SK-N-SH (cell line): ENCODE results near the gene NLRP14. TPM values are rescaled to one million over a fixed set of nuclear protein-coding genes. Genes with fewer than 3 reads are reported as not detected.

Source experiments
- CTCF ChIA-PET: fragments of 300-600, 350-600 bp; formaldehyde crosslinking; extraction: SDS; loops from one replicate; lab custom pipeline; 2021; lab: Yijun Ruan, JAX
- POLR2A ChIA-PET: fragments of 350-600 bp; sonication (Branson Sonifier 250); formaldehyde crosslinking; extraction: SDS; loops from one replicate; lab custom pipeline; 2020; ENCODE audit warnings: antibody characterized with exemption, inconsistent platforms; lab: Yijun Ruan, JAX
- DNase-seq: peaks from one replicate; pipeline ENCODE4 v3.0.0; 2012
- H2AFZ ChIP-seq: fragments of 200-600 bp; sonication (generic); 2 replicates; pipeline ENCODE4 v1.8.1; 2016; ENCODE audit warnings: antibody characterized with exemption, mild to moderate bottlenecking, low read depth
- H3F3A ChIP-seq: fragments of 200-600 bp; sonication (generic); replicated peaks from 2 replicates; pipeline ENCODE3; 2016; ENCODE audit warnings: antibody characterized with exemption, mild to moderate bottlenecking; ENCODE audit not compliant: insufficient read depth
- H3K27ac ChIP-seq, 2 experiments: fragments of 200-500 bp in 1 of 2; fragments of 200-600 bp in 1 of 2; sonication (Bioruptor generic) in 1 of 2; sonication (generic), shearing (Covaris generic) in 1 of 2; 2 replicates each; pipeline versions ENCODE4 v1.5.1 to v1.6.1; 2014 to 2016; ENCODE audit warnings: low read depth in 2 of 2, inconsistent platforms in 1 of 2, low read length in 1 of 2, mild to moderate bottlenecking in 1 of 2, mixed read lengths in 1 of 2
- H3K27me3 ChIP-seq: fragments of 200-600 bp; sonication (generic), shearing (Covaris generic); 2 replicates; pipeline ENCODE4 v1.6.1; 2016; ENCODE audit warnings: mixed run types; ENCODE audit not compliant: insufficient read depth
- H3K36me3 ChIP-seq, 2 experiments: fragments of 200-500 bp in 1 of 2; fragments of 200-600 bp in 1 of 2; sonication (Bioruptor generic) in 1 of 2; sonication (generic) in 1 of 2; replicated peaks in 1 of 2; 2 replicates each; pipeline versions ENCODE3 to v1.5.1; 2014 to 2016; ENCODE audit warnings: low read length in 1 of 2, mild to moderate bottlenecking in 1 of 2; ENCODE audit not compliant: insufficient read depth in 2 of 2, control insufficient read depth in 1 of 2
- H3K4me1 ChIP-seq, 2 experiments: fragments of 200-500 bp in 1 of 2; fragments of 200-600 bp in 1 of 2; sonication (Bioruptor generic) in 1 of 2; sonication (generic), shearing (Covaris generic) in 1 of 2; 2 replicates each; pipeline versions ENCODE4 v1.5.1 to v1.6.1; 2014 to 2016; ENCODE audit warnings: low read depth in 1 of 2, low read length in 1 of 2, mixed run types in 1 of 2; ENCODE audit not compliant: insufficient read depth in 2 of 2, control insufficient read depth in 1 of 2
- H3K4me2 ChIP-seq: fragments of 200-600 bp; sonication (generic), shearing (Covaris generic); 2 replicates; pipeline ENCODE4 v1.6.1; 2017; ENCODE audit warnings: mixed run types
- H3K4me3 ChIP-seq, 2 experiments: fragments of 200-500 bp in 1 of 2; fragments of 200-600 bp in 1 of 2; sonication (Bioruptor generic) in 1 of 2; sonication (generic), shearing (Covaris generic) in 1 of 2; 2 replicates each; pipeline versions ENCODE4 v1.5.1 to v1.8.1; 2014 to 2016; ENCODE audit warnings: low read depth in 2 of 2, inconsistent platforms in 1 of 2, low read length in 1 of 2, mild to moderate bottlenecking in 1 of 2, mixed read lengths in 1 of 2, moderate library complexity in 1 of 2
- H3K79me2 ChIP-seq: fragments of 200-600 bp; sonication (generic); 2 replicates; pipeline ENCODE4 v1.8.1; 2017; ENCODE audit warnings: mild to moderate bottlenecking; ENCODE audit not compliant: insufficient read depth
- H3K9ac ChIP-seq: fragments of 200-600 bp; sonication (generic); 2 replicates; pipeline ENCODE4 v1.6.1; 2017; ENCODE audit warnings: mixed run types
- H3K9me2 ChIP-seq: fragments of 200-600 bp; sonication (generic); 2 replicates; pipeline ENCODE4 v1.6.1; 2017; ENCODE audit warnings: mixed run types
- H3K9me3 ChIP-seq: fragments of 200-600 bp; sonication (generic); 2 replicates; pipeline ENCODE4 v1.6.1; 2017; ENCODE audit warnings: mixed run types, mild to moderate bottlenecking, moderate library complexity
- H4K20me1 ChIP-seq: fragments of 200-600 bp; sonication (generic); 2 replicates; pipeline ENCODE4 v1.6.1; 2017; ENCODE audit warnings: mild to moderate bottlenecking, mixed run types; ENCODE audit not compliant: insufficient read depth
- ELF1 ChIP-seq: IDR thresholded peaks from 2 replicates; pipeline ENCODE4 v1.4.0; 2012
- EP300 ChIP-seq, 2 experiments: IDR thresholded peaks; 2 replicates each; pipeline versions ENCODE4 v1.4.0 to v1.6.1; 2012; ENCODE audit warnings: borderline replicate concordance in 1 of 2, low read depth in 1 of 2, low read length in 1 of 2
- RAD21 ChIP-seq: IDR thresholded peaks from 2 replicates; pipeline ENCODE4 v1.6.1; 2012; ENCODE audit warnings: mild to moderate bottlenecking, low read length
- RFX5 ChIP-seq: IDR thresholded peaks from 2 replicates; pipeline ENCODE4 v1.6.1; 2012; ENCODE audit warnings: mild to moderate bottlenecking, improper control_type of control experiment, low read length
- WGBS: methylation state at CpG from one replicate; pipeline ENCODE4 v1.1.6; 2017; ENCODE audit warnings: low lambda C conversion rate; 5-methylcytosine and 5-hydroxymethylcytosine counted together
- polyA plus RNA-seq, 3 experiments: library from polyadenylated mRNA; depleted of rRNA; stranded (reverse); fragments of >200 nt; gene quantifications; 2 replicates each; pipeline ENCODE4 v1.2.3, GENCODE V29; 2012
- TF ChIP-seq, protein P1 (sequence below): IDR thresholded peaks from 2 replicates; pipeline ENCODE4 v1.6.1; 2012; ENCODE audit warnings: mild to moderate bottlenecking, low read depth, low read length, moderate library complexity
- TF ChIP-seq, protein P2 (sequence below): fragments of 150-350 bp; IDR thresholded peaks from 2 replicates; pipeline ENCODE4 v1.6.1; 2017; ENCODE audit warnings: antibody characterized with exemption, low read length, low read depth, borderline replicate concordance

NLRP14 gene
- polyA plus RNA-seq, 1 of the 3 experiments (the other 2 are of a cell fraction) = not detected

DNA sequence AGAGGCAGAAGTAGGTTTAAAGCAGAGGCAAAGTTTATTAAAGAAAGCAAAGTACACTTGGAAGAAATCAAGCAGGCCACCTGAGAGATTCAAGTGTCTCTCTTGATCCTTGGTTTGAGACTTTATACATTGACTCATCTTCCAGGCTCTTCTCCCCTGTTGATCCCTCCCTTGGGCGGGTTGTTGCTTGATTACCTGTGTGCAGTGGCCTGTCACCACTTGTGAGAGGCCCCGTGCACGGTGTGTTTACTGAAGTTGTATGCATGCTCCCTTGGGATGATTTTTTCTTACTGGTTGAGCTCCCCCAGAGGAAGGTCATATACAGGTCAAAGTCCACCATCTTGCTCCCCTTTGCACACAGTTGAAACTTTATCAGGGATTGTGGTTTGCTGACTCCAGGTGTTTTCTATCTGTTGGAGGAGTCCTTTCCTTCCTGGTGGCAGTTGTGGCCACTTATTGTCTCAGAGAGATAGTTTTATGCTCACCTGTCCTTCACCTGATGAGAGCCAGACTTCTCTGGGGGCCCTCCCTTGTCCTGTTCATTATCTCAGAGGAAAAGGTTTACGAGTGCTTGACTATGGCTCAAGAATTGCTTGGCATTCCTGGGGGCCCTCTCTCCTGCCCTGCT is 52.2 kb downstream of the NLRP14 start:
- 10% methylated on average over 4 of the region's 4 CpGs for WGBS
- ChIA-PET CTCF (no interaction called here), POLR2A (no interaction called here)
- H3K4me3 ChIP-seq = no peak overlapping the region
- no peak for DNase-seq
- H3F3A ChIP-seq = no peaks in the 10 kb centered on the region
- no peak overlapping the region for H2AFZ ChIP-seq
- H3K4me1 ChIP-seq = no peaks in the 10 kb centered on the region
- H3K9ac ChIP-seq = no peak overlapping the region
- no peaks in the 10 kb centered on the region; the same call in 1 of the 2 replicates for H3K27me3 ChIP-seq
- H3K9me3 ChIP-seq = no peaks in the 10 kb centered on the region
- no peaks in the 10 kb centered on the region for H3K36me3 ChIP-seq
- H3K27ac ChIP-seq = no peak overlapping the region
- H3K4me2 ChIP-seq = no peak overlapping the region
- H3K9me2 ChIP-seq = no peaks in the 10 kb centered on the region
- no peaks in the 10 kb centered on the region for H4K20me1 ChIP-seq
- TF ChIP-seq, protein P1, sequence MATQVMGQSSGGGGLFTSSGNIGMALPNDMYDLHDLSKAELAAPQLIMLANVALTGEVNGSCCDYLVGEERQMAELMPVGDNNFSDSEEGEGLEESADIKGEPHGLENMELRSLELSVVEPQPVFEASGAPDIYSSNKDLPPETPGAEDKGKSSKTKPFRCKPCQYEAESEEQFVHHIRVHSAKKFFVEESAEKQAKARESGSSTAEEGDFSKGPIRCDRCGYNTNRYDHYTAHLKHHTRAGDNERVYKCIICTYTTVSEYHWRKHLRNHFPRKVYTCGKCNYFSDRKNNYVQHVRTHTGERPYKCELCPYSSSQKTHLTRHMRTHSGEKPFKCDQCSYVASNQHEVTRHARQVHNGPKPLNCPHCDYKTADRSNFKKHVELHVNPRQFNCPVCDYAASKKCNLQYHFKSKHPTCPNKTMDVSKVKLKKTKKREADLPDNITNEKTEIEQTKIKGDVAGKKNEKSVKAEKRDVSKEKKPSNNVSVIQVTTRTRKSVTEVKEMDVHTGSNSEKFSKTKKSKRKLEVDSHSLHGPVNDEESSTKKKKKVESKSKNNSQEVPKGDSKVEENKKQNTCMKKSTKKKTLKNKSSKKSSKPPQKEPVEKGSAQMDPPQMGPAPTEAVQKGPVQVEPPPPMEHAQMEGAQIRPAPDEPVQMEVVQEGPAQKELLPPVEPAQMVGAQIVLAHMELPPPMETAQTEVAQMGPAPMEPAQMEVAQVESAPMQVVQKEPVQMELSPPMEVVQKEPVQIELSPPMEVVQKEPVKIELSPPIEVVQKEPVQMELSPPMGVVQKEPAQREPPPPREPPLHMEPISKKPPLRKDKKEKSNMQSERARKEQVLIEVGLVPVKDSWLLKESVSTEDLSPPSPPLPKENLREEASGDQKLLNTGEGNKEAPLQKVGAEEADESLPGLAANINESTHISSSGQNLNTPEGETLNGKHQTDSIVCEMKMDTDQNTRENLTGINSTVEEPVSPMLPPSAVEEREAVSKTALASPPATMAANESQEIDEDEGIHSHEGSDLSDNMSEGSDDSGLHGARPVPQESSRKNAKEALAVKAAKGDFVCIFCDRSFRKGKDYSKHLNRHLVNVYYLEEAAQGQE = no peak
- TF ChIP-seq, protein P2, sequence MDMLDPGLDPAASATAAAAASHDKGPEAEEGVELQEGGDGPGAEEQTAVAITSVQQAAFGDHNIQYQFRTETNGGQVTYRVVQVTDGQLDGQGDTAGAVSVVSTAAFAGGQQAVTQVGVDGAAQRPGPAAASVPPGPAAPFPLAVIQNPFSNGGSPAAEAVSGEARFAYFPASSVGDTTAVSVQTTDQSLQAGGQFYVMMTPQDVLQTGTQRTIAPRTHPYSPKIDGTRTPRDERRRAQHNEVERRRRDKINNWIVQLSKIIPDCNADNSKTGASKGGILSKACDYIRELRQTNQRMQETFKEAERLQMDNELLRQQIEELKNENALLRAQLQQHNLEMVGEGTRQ = no peak
- no peak for TF ChIP-seq ELF1
- TF ChIP-seq RAD21 = no peak
- TF ChIP-seq EP300 (IDR thresholded peaks at IDR 0.05; ENCODE audit: borderline replicate concordance in 1 of 2, low read depth in 1 of 2, low read length in 1 of 2) = no peak
- H3K79me2 ChIP-seq = no peaks in the 10 kb centered on the region

DNA sequence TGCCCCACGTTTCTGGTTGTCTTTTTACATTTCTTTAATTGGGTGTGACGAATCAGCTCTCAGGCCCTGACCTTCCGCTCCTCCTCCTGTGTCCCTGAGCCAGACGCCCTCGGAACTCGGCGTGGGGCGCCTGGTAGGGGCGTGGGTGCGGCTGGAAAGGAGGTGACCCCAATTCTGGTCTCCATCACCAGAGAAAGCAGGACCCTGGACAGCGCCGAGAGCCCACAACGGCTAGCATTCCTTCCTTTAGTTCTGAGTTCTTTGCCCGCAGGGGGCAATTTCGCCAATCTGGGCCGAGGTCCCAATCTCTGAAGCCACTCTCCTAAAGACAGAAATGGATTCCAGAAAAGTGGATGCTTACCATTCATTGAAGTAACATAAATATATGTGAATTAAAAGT is 56.8 kb downstream of the NLRP14 start:
- no peak overlapping the region for H3K27ac ChIP-seq
- H2AFZ ChIP-seq = no peak overlapping the region
- DNase-seq = no peak
- no peaks in the 10 kb centered on the region; the same call in 1 of the 2 replicates for H3K27me3 ChIP-seq
- no peak overlapping the region for H3K4me2 ChIP-seq
- CTCF ChIA-PET = no interaction called here
- H3K79me2 ChIP-seq = no peaks in the 10 kb centered on the region
- no peaks in the 10 kb centered on the region for H4K20me1 ChIP-seq
- H3K9me3 ChIP-seq = no peaks in the 10 kb centered on the region
- no peak overlapping the region for H3K4me3 ChIP-seq
- no peaks in the 10 kb centered on the region for H3K9me2 ChIP-seq
- TF ChIP-seq, protein P1 = peak; percentile 92
- no peak for TF ChIP-seq RFX5
- WGBS = 31% methylated on average over 16 of the region's 16 CpGs
- no peaks in the 10 kb centered on the region for H3K4me1 ChIP-seq
- no peaks in the 10 kb centered on the region for H3K36me3 ChIP-seq
- H3F3A ChIP-seq = no peaks in the 10 kb centered on the region
- POLR2A ChIA-PET = no interaction called here
- H3K9ac ChIP-seq = no peak overlapping the region
